Heart left ventricle (tissue), 13 donors: ENCODE results near the gene TSR2.

Experiments used
- CTCF ChIP-seq, 12 donors: fragments of 200-600 bp; sonication (generic) in 4 of 12; IDR thresholded peaks; one replicate each; pipeline versions ENCODE4 v1.5.0 to v1.8.0; 2018 to 2022; ENCODE audit warnings: antibody characterized with exemption in 12 of 12, mild to moderate bottlenecking in 5 of 12
- POLR2A ChIP-seq, 2 donors: fragments of 450-650 bp; IDR thresholded peaks; one replicate each; pipeline ENCODE4 v1.6.1; 2017; ENCODE audit warnings: antibody characterized with exemption in 2 of 2, mild to moderate bottlenecking in 2 of 2, moderate library complexity in 2 of 2
- donor health status: ischemic (EF 13 %, LVEDD 7.1; RV severe dilation, severe dysfunction).
- donor health status: DM: no; HTN: yes; CAD: no.
- donor health status: DM: no; HTN: no; CAD: no.
- donor health status: ischemic (EF 25% LVEDD 6.9; RV normal size, moderate dysfunction).
- donor health status: ischemic (EF 25% LVEDD 5.7; RV mildly dilated, moderate dysfunction).
- donor health status: ischemic (EF 35%, LVEDD 5.7; RV mildly dilated, moderate dysfunction).
- donor health status: nonischemic (EF 11% LVEDD 7.7; RV severe dilation, severe dysfunction).
- donor health status: DM: yes; HTN: yes; CAD: no.
- donor health status: PGD.
- donor health status: ischemic (EF 29% LVEDD 5.4; RV normal size, mild dysfunction).
- donor health status: nonischemic (EF 23%, LVEDD 6.1; RV moderate dilation, normal function).

- TF ChIP-seq CTCF (IDR thresholded peaks at IDR 0.05) (no peak), POLR2A (IDR thresholded peaks at IDR 0.05) (no peak)
Observed at GRCh38 chrX:54484666-54485065, 44.5 kb downstream of the TSR2 start.
